H1 (cell line): ENCODE data around the gene LTBP1. TPM values are rescaled to one million over a fixed set of nuclear protein-coding genes. Genes with fewer than 3 reads are reported as not detected.

Source experiments
- CTCF ChIA-PET: fragments of 300-600 bp; sonication (Branson Sonifier 250); formaldehyde crosslinking; loops from one replicate; lab custom pipeline; 2021; ENCODE audit not compliant: partially characterized antibody; lab: Charles Lee
- POLR2A ChIA-PET: fragments of 300-600 bp; sonication (Branson Sonifier 250); formaldehyde crosslinking; loops from one replicate; lab custom pipeline; 2021; ENCODE audit warnings: inconsistent platforms; ENCODE audit not compliant: partially characterized antibody; lab: Charles Lee
- DNase-seq, 2 experiments: peaks; one replicate each; pipeline versions ENCODE4 v3.0.0 to v3.0.0-alpha.2; 2010 to 2022; ENCODE audit warnings: low spot score in 2 of 2, low read depth in 1 of 2, mixed read lengths in 1 of 2
- FAIRE-seq: peaks from 2 replicates; lab custom pipeline; 2011; peaks lifted over from hg19 to GRCh38; lab: Jason Lieb, UNC
- H2AFZ ChIP-seq: 2 replicates; pipeline ENCODE4 v1.8.1; 2012; ENCODE audit warnings: low read length, inconsistent platforms
- H2AK5ac ChIP-seq: 2 replicates; pipeline ENCODE4 v1.6.1; 2013; ENCODE audit warnings: low read depth, low read length
- H2BK120ac ChIP-seq: replicated peaks from 2 replicates; pipeline ENCODE3; 2013; ENCODE audit warnings: low read depth, low read length, inconsistent platforms
- H2BK12ac ChIP-seq: 2 replicates; pipeline ENCODE4 v1.6.1; 2013; ENCODE audit warnings: low read depth, low read length
- H2BK15ac ChIP-seq: 2 replicates; pipeline ENCODE4 v1.6.1; 2013; ENCODE audit warnings: low read length
- H2BK20ac ChIP-seq: 2 replicates; pipeline ENCODE4 v1.6.1; 2013; ENCODE audit warnings: low read length
- H2BK5ac ChIP-seq: 2 replicates; pipeline ENCODE4 v1.6.1; 2013; ENCODE audit warnings: low read depth, low read length
- H3K14ac ChIP-seq: 2 replicates; pipeline ENCODE4 v1.6.1; 2013; ENCODE audit warnings: inconsistent platforms; ENCODE audit not compliant: insufficient read length
- H3K18ac ChIP-seq: 2 replicates; pipeline ENCODE4 v1.6.1; 2013; ENCODE audit warnings: low read length; ENCODE audit errors: extremely low read depth
- H3K23ac ChIP-seq: 2 replicates; pipeline ENCODE4 v1.6.1; 2013; ENCODE audit warnings: inconsistent platforms; ENCODE audit not compliant: insufficient read length
- H3K23me2 ChIP-seq: 2 replicates; pipeline ENCODE4 v1.6.1; 2013; ENCODE audit warnings: low read depth, low read length
- H3K27ac ChIP-seq: 2 replicates; pipeline ENCODE4 v1.6.1; 2011; ENCODE audit warnings: low read depth, low read length, inconsistent platforms
- H3K27me3 ChIP-seq, 4 experiments: replicated peaks in 1 of 4; 1 replicate in 1 of 4; 2 replicates in 3 of 4; pipeline versions ENCODE4 v1.6.1 to v1.8.1; 2011 to 2013; ENCODE audit warnings: low read length in 3 of 4, mild to moderate bottlenecking in 3 of 4, inconsistent platforms in 2 of 4, mixed read lengths in 2 of 4, moderate library complexity in 1 of 4; ENCODE audit not compliant: control insufficient read depth in 3 of 4, insufficient read depth in 3 of 4; ENCODE audit errors: extremely low read depth in 1 of 4
- H3K36me3 ChIP-seq, 4 experiments: 2 replicates each; pipeline versions ENCODE4 v1.6.1 to v1.8.1; 2011 to 2013; ENCODE audit warnings: mild to moderate bottlenecking in 4 of 4, low read length in 3 of 4, moderate library complexity in 2 of 4, control low read depth in 1 of 4, inconsistent platforms in 1 of 4; ENCODE audit not compliant: insufficient read depth in 4 of 4, control insufficient read depth in 2 of 4
- H3K4ac ChIP-seq: replicated peaks from 2 replicates; pipeline ENCODE3; 2013; ENCODE audit warnings: low read length, low read depth, mixed read lengths, inconsistent platforms; ENCODE audit not compliant: insufficient read length
- H3K4me1 ChIP-seq, 4 experiments: replicated peaks in 1 of 4; 1 replicate in 1 of 4; 2 replicates in 3 of 4; pipeline versions ENCODE4 v1.6.1 to v1.8.1; 2011 to 2013; ENCODE audit warnings: low read length in 3 of 4, inconsistent platforms in 2 of 4, mixed read lengths in 1 of 4; ENCODE audit not compliant: insufficient read depth in 4 of 4, control insufficient read depth in 3 of 4
- H3K4me2 ChIP-seq, 2 experiments: 2 replicates each; pipeline versions ENCODE4 v1.6.1 to v1.8.1; 2011 to 2013; ENCODE audit warnings: low read depth in 2 of 2, low read length in 2 of 2, control low read depth in 1 of 2, inconsistent platforms in 1 of 2, mild to moderate bottlenecking in 1 of 2; ENCODE audit not compliant: insufficient read depth in 1 of 2
- H3K4me3 ChIP-seq, 4 experiments: fragments of 200-600, 300-600 bp in 1 of 4; sonication (generic), shearing (Covaris generic), sonication (Bioruptor Twin) in 1 of 4; 2 replicates each; pipeline versions ENCODE4 v1.5.1 to v1.8.1; 2011 to 2016; ENCODE audit warnings: low read length in 4 of 4, low read depth in 3 of 4, control low read depth in 2 of 4, inconsistent platforms in 2 of 4, mild to moderate bottlenecking in 2 of 4, mixed read lengths in 1 of 4, moderate library complexity in 1 of 4; ENCODE audit not compliant: insufficient read depth in 2 of 4; ENCODE audit errors: extremely low read depth in 1 of 4
- H3K56ac ChIP-seq: replicated peaks from 2 replicates; pipeline ENCODE3; 2013; ENCODE audit warnings: low read depth, mild to moderate bottlenecking, mixed read lengths, low read length, inconsistent platforms; ENCODE audit not compliant: insufficient read length
- H3K79me1 ChIP-seq: 2 replicates; pipeline ENCODE4 v1.6.1; 2013; ENCODE audit warnings: low read depth, low read length, control low read depth
- H3K79me2 ChIP-seq, 2 experiments: 2 replicates each; pipeline versions ENCODE4 v1.6.1 to v1.8.1; 2012 to 2013; ENCODE audit warnings: low read length in 2 of 2, mild to moderate bottlenecking in 2 of 2, inconsistent platforms in 1 of 2; ENCODE audit not compliant: insufficient read depth in 2 of 2, control insufficient read depth in 1 of 2
- H3K9ac ChIP-seq, 4 experiments: replicated peaks in 1 of 4; 1 replicate in 1 of 4; 2 replicates in 3 of 4; pipeline versions ENCODE4 v1.6.1 to v1.8.1; 2011 to 2013; ENCODE audit warnings: low read depth in 3 of 4, low read length in 3 of 4, control low read depth in 2 of 4, mild to moderate bottlenecking in 2 of 4, moderate library complexity in 2 of 4, inconsistent platforms in 1 of 4; ENCODE audit errors: extremely low read depth in 1 of 4
- H3K9me3 ChIP-seq, 2 experiments: 2 replicates each; pipeline versions ENCODE4 v1.6.1 to v1.8.1; 2012 to 2013; ENCODE audit warnings: mild to moderate bottlenecking in 2 of 2, moderate library complexity in 2 of 2, control low read depth in 1 of 2, inconsistent platforms in 1 of 2, low read depth in 1 of 2, low read length in 1 of 2, mixed read lengths in 1 of 2; ENCODE audit not compliant: insufficient read depth in 2 of 2
- H4K20me1 ChIP-seq, 2 experiments: replicated peaks in 1 of 2; 2 replicates each; pipeline versions ENCODE3 to v1.8.1; 2011 to 2013; ENCODE audit warnings: inconsistent platforms in 2 of 2, low read length in 2 of 2, mild to moderate bottlenecking in 1 of 2; ENCODE audit not compliant: insufficient read depth in 2 of 2, control insufficient read depth in 1 of 2
- H4K5ac ChIP-seq: 2 replicates; pipeline ENCODE4 v1.6.1; 2013; ENCODE audit warnings: low read length, low read depth, mixed read lengths, inconsistent platforms; ENCODE audit not compliant: insufficient read length
- H4K8ac ChIP-seq: 2 replicates; pipeline ENCODE4 v1.8.0; 2013; ENCODE audit warnings: mild to moderate bottlenecking, moderate library complexity, low read length, inconsistent platforms; ENCODE audit not compliant: insufficient read depth; ENCODE audit errors: extremely low read depth
- H4K91ac ChIP-seq: replicated peaks from 2 replicates; pipeline ENCODE3; 2013; ENCODE audit warnings: low read length, mixed read lengths, inconsistent platforms; ENCODE audit not compliant: insufficient read length
- PHF8 ChIP-seq: fragments of 200-600 bp; sonication (generic); conservative IDR thresholded peaks from 2 replicates; pipeline ENCODE4 v1.7.1; 2012; ENCODE audit warnings: low read depth, mild to moderate bottlenecking, inconsistent platforms, low read length, moderate library complexity
- TAF7 ChIP-seq: optimal IDR thresholded peaks from 2 replicates; pipeline ENCODE3; 2011; ENCODE audit warnings: low read depth, mild to moderate bottlenecking, inconsistent platforms, low read length, moderate library complexity, borderline replicate concordance
- polyA plus RNA-seq, 7 experiments: library from polyadenylated mRNA; depleted of rRNA in 3 of 7; stranded (reverse) in 5 of 7; unstranded in 2 of 7; fragments of >200 nt in 5 of 7; fragments of 200-250 nt in 2 of 7; gene quantifications; 1 replicate in 5 of 7; 2 replicates in 1 of 7; 4 replicates in 1 of 7; pipeline versions ENCODE4 v1.2.1 to v1.2.3, GENCODE V29; 2011 to 2013; ENCODE audit warnings: missing spikeins in 2 of 7, mixed read lengths in 2 of 7
- total RNA-seq: library from RNA; stranded (reverse); fragmentation: NEBNext Ultra II Directional; extraction: Animal tissue kit (Norgen Biotek cat#: 25700); gene quantifications from 2 replicates; pipeline ENCODE4 v1.2.1, GENCODE V29; 2021

The LTBP1 gene
- total and polyA plus RNA-seq, 2 of the 8 experiments (the other 6 are each of a cell fraction or from before 2014, with no cell fraction given), result 15.4 to 24.7 TPM

DNA sequence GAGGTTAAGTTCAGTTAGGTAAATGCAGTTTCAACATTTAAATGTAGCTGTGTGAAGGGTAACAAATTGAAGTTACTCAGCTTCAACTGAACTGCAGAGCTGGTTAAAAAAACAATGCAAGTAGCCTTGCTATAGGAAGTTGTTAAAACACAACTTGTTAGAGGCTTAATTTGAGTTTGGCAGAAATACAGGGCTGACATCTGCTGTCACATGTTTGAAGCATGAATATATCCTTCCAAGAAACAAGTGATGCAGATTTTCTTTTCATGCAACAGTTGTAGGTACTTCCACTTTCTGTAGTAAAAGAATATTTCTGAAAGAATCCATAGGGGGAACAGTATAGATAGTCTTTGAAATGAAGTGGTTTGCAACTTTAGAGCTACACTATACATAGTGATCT is 321.0 kb downstream of the LTBP1 start:
- H3K4me3 ChIP-seq, result no peak overlapping the region
- no peak overlapping the region for H4K91ac ChIP-seq
- no peak overlapping the region for H3K18ac ChIP-seq
- no peak overlapping the region for H2BK5ac ChIP-seq
- no peak for DNase-seq
- no peaks in the 10 kb centered on the region for H3K27me3 ChIP-seq
- no peaks in the 10 kb centered on the region for H4K20me1 ChIP-seq
- no peak overlapping the region for H3K23ac ChIP-seq
- no peak overlapping the region for H3K56ac ChIP-seq
- TF ChIP-seq TAF7 (no peak), PHF8 (no peak)
- H2BK15ac ChIP-seq, result no peak overlapping the region
- CTCF ChIA-PET, result interaction anchor here (0.6 to 1.0 kb wide), 4 partner anchors 59 to 320 kb away, joined by 3 to 4 read pairs (median 3); no protein-coding TSS in a partner anchor
- H2BK120ac ChIP-seq, result no peak overlapping the region
- H3K9ac ChIP-seq, result no peak overlapping the region
- no peak overlapping the region for H4K5ac ChIP-seq
- no peak overlapping the region for H3K4me2 ChIP-seq
- H3K4ac ChIP-seq, result no peak overlapping the region
- H2BK12ac ChIP-seq, result no peak overlapping the region
- H4K8ac ChIP-seq, result no peak overlapping the region
- H3K27ac ChIP-seq, result no peak overlapping the region
- no peaks in the 10 kb centered on the region; a peak in 1 of 8 replicates for H3K36me3 ChIP-seq
- no peaks in the 10 kb centered on the region for H3K23me2 ChIP-seq
- no peak overlapping the region for H2BK20ac ChIP-seq
- no peaks in the 10 kb centered on the region for H3K79me1 ChIP-seq
- no peak overlapping the region for H3K14ac ChIP-seq
- no peaks in the 10 kb centered on the region for H3K4me1 ChIP-seq
- POLR2A ChIA-PET, result no interaction called here
- H3K79me2 ChIP-seq, result no peaks in the 10 kb centered on the region
- H2AFZ ChIP-seq, result no peak overlapping the region
- no peaks in the 10 kb centered on the region for H3K9me3 ChIP-seq
- no peak overlapping the region for H2AK5ac ChIP-seq
- no peak for FAIRE-seq
